Hepatocyte (in vitro differentiated cells): ENCODE data around the gene ZKSCAN1.

ENCODE experiments used
- CTCF ChIP-seq: fragments of 200-600 bp; sonication (generic); IDR thresholded peaks from 2 replicates; pipeline ENCODE4 v1.5.1; 2016; ENCODE audit warnings: antibody characterized with exemption, mild to moderate bottlenecking; ENCODE audit not compliant: poor library complexity
- EZH2 ChIP-seq: fragments of 200-600 bp; sonication (generic); IDR thresholded peaks from 2 replicates; pipeline ENCODE4 v1.6.1; 2016; ENCODE audit warnings: antibody characterized with exemption, mild to moderate bottlenecking, borderline replicate concordance
- EZH2phosphoT487 ChIP-seq: fragments of 200-600 bp; sonication (generic); IDR thresholded peaks from one replicate; pipeline ENCODE4 v1.6.1; 2018; ENCODE audit warnings: antibody characterized with exemption, mild to moderate bottlenecking, low read depth, moderate library complexity; ENCODE audit not compliant: unreplicated experiment, severe bottlenecking

- TF ChIP-seq EZH2 (no peak), CTCF (no peak), EZH2phosphoT487 (no peak)
Observed at GRCh38 chr7:100089458-100090196, 74.2 kb downstream of the ZKSCAN1 start.
